Upper lobe of left lung (tissue), 4 donors: ENCODE data around the gene CREG1.

Source experiments
- POLR2A ChIP-seq, 4 donors: fragments of 450-650 bp; IDR thresholded peaks; one replicate each; pipeline ENCODE4 v1.5.1; 2016 to 2017; ENCODE audit warnings: antibody characterized with exemption in 4 of 4, mild to moderate bottlenecking in 2 of 4
- TF ChIP-seq, protein P1 (sequence below), 6 experiments: fragments of 450-650 bp in 4 of 6; fragments of 200-600 bp in 2 of 6; sonication (generic) in 2 of 6; IDR thresholded peaks; one replicate each; pipeline ENCODE4 v1.5.1; 2016 to 2019; ENCODE audit warnings: antibody characterized with exemption in 6 of 6

DNA sequence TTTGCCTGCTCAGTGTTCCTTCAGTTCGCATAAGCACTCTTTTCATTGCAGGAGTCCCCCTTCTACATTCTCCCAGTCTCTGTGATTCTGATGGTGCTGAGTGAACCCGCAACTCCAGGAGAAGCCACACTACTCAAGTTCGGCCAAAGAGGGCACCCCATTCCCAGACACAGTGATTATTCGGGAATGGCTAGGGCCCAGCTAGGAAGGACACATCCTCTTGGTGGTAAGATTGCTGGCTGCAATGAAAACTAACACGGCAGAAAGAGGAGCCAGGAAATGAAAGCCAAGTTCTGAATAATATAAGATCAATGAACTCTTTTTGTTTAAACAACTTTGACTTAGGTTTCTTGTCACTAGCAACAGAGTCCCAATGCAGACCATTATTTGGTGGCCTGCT lies 14.9 kb downstream of the CREG1 start:
- TF ChIP-seq, protein P1, sequence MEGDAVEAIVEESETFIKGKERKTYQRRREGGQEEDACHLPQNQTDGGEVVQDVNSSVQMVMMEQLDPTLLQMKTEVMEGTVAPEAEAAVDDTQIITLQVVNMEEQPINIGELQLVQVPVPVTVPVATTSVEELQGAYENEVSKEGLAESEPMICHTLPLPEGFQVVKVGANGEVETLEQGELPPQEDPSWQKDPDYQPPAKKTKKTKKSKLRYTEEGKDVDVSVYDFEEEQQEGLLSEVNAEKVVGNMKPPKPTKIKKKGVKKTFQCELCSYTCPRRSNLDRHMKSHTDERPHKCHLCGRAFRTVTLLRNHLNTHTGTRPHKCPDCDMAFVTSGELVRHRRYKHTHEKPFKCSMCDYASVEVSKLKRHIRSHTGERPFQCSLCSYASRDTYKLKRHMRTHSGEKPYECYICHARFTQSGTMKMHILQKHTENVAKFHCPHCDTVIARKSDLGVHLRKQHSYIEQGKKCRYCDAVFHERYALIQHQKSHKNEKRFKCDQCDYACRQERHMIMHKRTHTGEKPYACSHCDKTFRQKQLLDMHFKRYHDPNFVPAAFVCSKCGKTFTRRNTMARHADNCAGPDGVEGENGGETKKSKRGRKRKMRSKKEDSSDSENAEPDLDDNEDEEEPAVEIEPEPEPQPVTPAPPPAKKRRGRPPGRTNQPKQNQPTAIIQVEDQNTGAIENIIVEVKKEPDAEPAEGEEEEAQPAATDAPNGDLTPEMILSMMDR (IDR thresholded peaks at IDR 0.05) = no peak
- no peak for TF ChIP-seq POLR2A (IDR thresholded peaks at IDR 0.05)
